H1 (cell line): ENCODE measurements around the gene PTCH1. TPM values are rescaled to one million over a fixed set of nuclear protein-coding genes. Genes with fewer than 3 reads are reported as not detected.

ENCODE experiments used
- CTCF ChIA-PET: fragments of 300-600 bp; sonication (Branson Sonifier 250); formaldehyde crosslinking; loops from one replicate; lab custom pipeline; 2021; ENCODE audit not compliant: partially characterized antibody; lab: Charles Lee
- POLR2A ChIA-PET: fragments of 300-600 bp; sonication (Branson Sonifier 250); formaldehyde crosslinking; loops from one replicate; lab custom pipeline; 2021; ENCODE audit warnings: inconsistent platforms; ENCODE audit not compliant: partially characterized antibody; lab: Charles Lee
- DNase-seq, 2 experiments: peaks; one replicate each; pipeline versions ENCODE4 v3.0.0 to v3.0.0-alpha.2; 2010 to 2022; ENCODE audit warnings: low spot score in 2 of 2, low read depth in 1 of 2, mixed read lengths in 1 of 2
- FAIRE-seq: peaks from 2 replicates; lab custom pipeline; 2011; peaks lifted over from hg19 to GRCh38; lab: Jason Lieb, UNC
- H2AFZ ChIP-seq: 2 replicates; pipeline ENCODE4 v1.8.1; 2012; ENCODE audit warnings: low read length, inconsistent platforms
- H2AK5ac ChIP-seq: 2 replicates; pipeline ENCODE4 v1.6.1; 2013; ENCODE audit warnings: low read depth, low read length
- H2BK120ac ChIP-seq: replicated peaks from 2 replicates; pipeline ENCODE3; 2013; ENCODE audit warnings: low read depth, low read length, inconsistent platforms
- H2BK12ac ChIP-seq: 2 replicates; pipeline ENCODE4 v1.6.1; 2013; ENCODE audit warnings: low read depth, low read length
- H2BK15ac ChIP-seq: 2 replicates; pipeline ENCODE4 v1.6.1; 2013; ENCODE audit warnings: low read length
- H2BK20ac ChIP-seq: 2 replicates; pipeline ENCODE4 v1.6.1; 2013; ENCODE audit warnings: low read length
- H2BK5ac ChIP-seq: 2 replicates; pipeline ENCODE4 v1.6.1; 2013; ENCODE audit warnings: low read depth, low read length
- H3K14ac ChIP-seq: 2 replicates; pipeline ENCODE4 v1.6.1; 2013; ENCODE audit warnings: inconsistent platforms; ENCODE audit not compliant: insufficient read length
- H3K18ac ChIP-seq: 2 replicates; pipeline ENCODE4 v1.6.1; 2013; ENCODE audit warnings: low read length; ENCODE audit errors: extremely low read depth
- H3K23ac ChIP-seq: 2 replicates; pipeline ENCODE4 v1.6.1; 2013; ENCODE audit warnings: inconsistent platforms; ENCODE audit not compliant: insufficient read length
- H3K23me2 ChIP-seq: 2 replicates; pipeline ENCODE4 v1.6.1; 2013; ENCODE audit warnings: low read depth, low read length
- H3K27ac ChIP-seq: 2 replicates; pipeline ENCODE4 v1.6.1; 2011; ENCODE audit warnings: low read depth, low read length, inconsistent platforms
- H3K27me3 ChIP-seq, 4 experiments: replicated peaks in 1 of 4; 1 replicate in 1 of 4; 2 replicates in 3 of 4; pipeline versions ENCODE4 v1.6.1 to v1.8.1; 2011 to 2013; ENCODE audit warnings: low read length in 3 of 4, mild to moderate bottlenecking in 3 of 4, inconsistent platforms in 2 of 4, mixed read lengths in 2 of 4, moderate library complexity in 1 of 4; ENCODE audit not compliant: control insufficient read depth in 3 of 4, insufficient read depth in 3 of 4; ENCODE audit errors: extremely low read depth in 1 of 4
- H3K36me3 ChIP-seq, 4 experiments: 2 replicates each; pipeline versions ENCODE4 v1.6.1 to v1.8.1; 2011 to 2013; ENCODE audit warnings: mild to moderate bottlenecking in 4 of 4, low read length in 3 of 4, moderate library complexity in 2 of 4, control low read depth in 1 of 4, inconsistent platforms in 1 of 4; ENCODE audit not compliant: insufficient read depth in 4 of 4, control insufficient read depth in 2 of 4
- H3K4ac ChIP-seq: replicated peaks from 2 replicates; pipeline ENCODE3; 2013; ENCODE audit warnings: low read length, low read depth, mixed read lengths, inconsistent platforms; ENCODE audit not compliant: insufficient read length
- H3K4me1 ChIP-seq, 4 experiments: replicated peaks in 1 of 4; 1 replicate in 1 of 4; 2 replicates in 3 of 4; pipeline versions ENCODE4 v1.6.1 to v1.8.1; 2011 to 2013; ENCODE audit warnings: low read length in 3 of 4, inconsistent platforms in 2 of 4, mixed read lengths in 1 of 4; ENCODE audit not compliant: insufficient read depth in 4 of 4, control insufficient read depth in 3 of 4
- H3K4me2 ChIP-seq, 2 experiments: 2 replicates each; pipeline versions ENCODE4 v1.6.1 to v1.8.1; 2011 to 2013; ENCODE audit warnings: low read depth in 2 of 2, low read length in 2 of 2, control low read depth in 1 of 2, inconsistent platforms in 1 of 2, mild to moderate bottlenecking in 1 of 2; ENCODE audit not compliant: insufficient read depth in 1 of 2
- H3K4me3 ChIP-seq, 4 experiments: fragments of 200-600, 300-600 bp in 1 of 4; sonication (generic), shearing (Covaris generic), sonication (Bioruptor Twin) in 1 of 4; 2 replicates each; pipeline versions ENCODE4 v1.5.1 to v1.8.1; 2011 to 2016; ENCODE audit warnings: low read length in 4 of 4, low read depth in 3 of 4, control low read depth in 2 of 4, inconsistent platforms in 2 of 4, mild to moderate bottlenecking in 2 of 4, mixed read lengths in 1 of 4, moderate library complexity in 1 of 4; ENCODE audit not compliant: insufficient read depth in 2 of 4; ENCODE audit errors: extremely low read depth in 1 of 4
- H3K56ac ChIP-seq: replicated peaks from 2 replicates; pipeline ENCODE3; 2013; ENCODE audit warnings: low read depth, mild to moderate bottlenecking, mixed read lengths, low read length, inconsistent platforms; ENCODE audit not compliant: insufficient read length
- H3K79me1 ChIP-seq: 2 replicates; pipeline ENCODE4 v1.6.1; 2013; ENCODE audit warnings: low read depth, low read length, control low read depth
- H3K79me2 ChIP-seq, 2 experiments: 2 replicates each; pipeline versions ENCODE4 v1.6.1 to v1.8.1; 2012 to 2013; ENCODE audit warnings: low read length in 2 of 2, mild to moderate bottlenecking in 2 of 2, inconsistent platforms in 1 of 2; ENCODE audit not compliant: insufficient read depth in 2 of 2, control insufficient read depth in 1 of 2
- H3K9ac ChIP-seq, 4 experiments: replicated peaks in 1 of 4; 1 replicate in 1 of 4; 2 replicates in 3 of 4; pipeline versions ENCODE4 v1.6.1 to v1.8.1; 2011 to 2013; ENCODE audit warnings: low read depth in 3 of 4, low read length in 3 of 4, control low read depth in 2 of 4, mild to moderate bottlenecking in 2 of 4, moderate library complexity in 2 of 4, inconsistent platforms in 1 of 4; ENCODE audit errors: extremely low read depth in 1 of 4
- H3K9me3 ChIP-seq, 2 experiments: 2 replicates each; pipeline versions ENCODE4 v1.6.1 to v1.8.1; 2012 to 2013; ENCODE audit warnings: mild to moderate bottlenecking in 2 of 2, moderate library complexity in 2 of 2, control low read depth in 1 of 2, inconsistent platforms in 1 of 2, low read depth in 1 of 2, low read length in 1 of 2, mixed read lengths in 1 of 2; ENCODE audit not compliant: insufficient read depth in 2 of 2
- H4K20me1 ChIP-seq, 2 experiments: replicated peaks in 1 of 2; 2 replicates each; pipeline versions ENCODE3 to v1.8.1; 2011 to 2013; ENCODE audit warnings: inconsistent platforms in 2 of 2, low read length in 2 of 2, mild to moderate bottlenecking in 1 of 2; ENCODE audit not compliant: insufficient read depth in 2 of 2, control insufficient read depth in 1 of 2
- H4K5ac ChIP-seq: 2 replicates; pipeline ENCODE4 v1.6.1; 2013; ENCODE audit warnings: low read length, low read depth, mixed read lengths, inconsistent platforms; ENCODE audit not compliant: insufficient read length
- H4K8ac ChIP-seq: 2 replicates; pipeline ENCODE4 v1.8.0; 2013; ENCODE audit warnings: mild to moderate bottlenecking, moderate library complexity, low read length, inconsistent platforms; ENCODE audit not compliant: insufficient read depth; ENCODE audit errors: extremely low read depth
- H4K91ac ChIP-seq: replicated peaks from 2 replicates; pipeline ENCODE3; 2013; ENCODE audit warnings: low read length, mixed read lengths, inconsistent platforms; ENCODE audit not compliant: insufficient read length
- BCL11A ChIP-seq, 2 experiments: IDR thresholded peaks; one replicate each; pipeline ENCODE4 v1.6.1; 2011; ENCODE audit warnings: low read depth in 2 of 2, low read length in 2 of 2, mild to moderate bottlenecking in 2 of 2
- CBX5 ChIP-seq: fragments of 300-800, 300-1000 bp; sonication (generic); IDR thresholded peaks from 2 replicates; pipeline ENCODE4 v1.7.1; 2016; ENCODE audit warnings: antibody characterized with exemption, low read length, low read depth
- CBX8 ChIP-seq: fragments of 300-800, 300-1000 bp; sonication (generic); IDR thresholded peaks from 2 replicates; pipeline ENCODE4 v1.7.1; 2016; ENCODE audit warnings: low read depth, low read length, borderline replicate concordance
- CREB1 ChIP-seq: IDR thresholded peaks from 2 replicates; pipeline ENCODE4 v1.6.1; 2012; ENCODE audit warnings: inconsistent platforms
- CTBP2 ChIP-seq: IDR thresholded peaks from 2 replicates; pipeline ENCODE4 v1.7.0; 2011; ENCODE audit warnings: borderline replicate concordance, mild to moderate bottlenecking, moderate library complexity, mixed read lengths, low read length; ENCODE audit not compliant: insufficient read depth, insufficient read length
- EGR1 ChIP-seq: IDR thresholded peaks from 2 replicates; pipeline ENCODE4 v1.6.1; 2011; ENCODE audit warnings: low read depth, low read length, borderline replicate concordance
- EP300 ChIP-seq, 2 experiments: IDR thresholded peaks; 1 replicate in 1 of 2; 2 replicates in 1 of 2; pipeline ENCODE4 v1.6.1; 2011 to 2012; ENCODE audit warnings: low read depth in 2 of 2, low read length in 2 of 2, mild to moderate bottlenecking in 2 of 2, borderline replicate concordance in 1 of 2, inconsistent platforms in 1 of 2, moderate library complexity in 1 of 2
- HDAC2 ChIP-seq, 2 experiments: fragments of 300-600 bp in 1 of 2; sonication (generic) in 1 of 2; IDR thresholded peaks; 2 replicates each; pipeline ENCODE4 v1.6.1; 2011 to 2012; ENCODE audit warnings: low read depth in 2 of 2, low read length in 2 of 2, mild to moderate bottlenecking in 2 of 2, moderate library complexity in 2 of 2, borderline replicate concordance in 1 of 2, inconsistent platforms in 1 of 2
- JUND ChIP-seq: IDR thresholded peaks from 2 replicates; pipeline ENCODE4 v1.6.1; 2011; ENCODE audit warnings: mild to moderate bottlenecking, improper control_type of control experiment, low read length
- KDM5A ChIP-seq: fragments of 200-600 bp; IDR thresholded peaks from 2 replicates; pipeline ENCODE4 v1.7.1; 2012; ENCODE audit warnings: mild to moderate bottlenecking, low read length, inconsistent platforms, mixed read lengths
- PHF8 ChIP-seq: fragments of 200-600 bp; sonication (generic); conservative IDR thresholded peaks from 2 replicates; pipeline ENCODE4 v1.7.1; 2012; ENCODE audit warnings: low read depth, mild to moderate bottlenecking, inconsistent platforms, low read length, moderate library complexity
- POLR2A ChIP-seq, 2 experiments: IDR thresholded peaks; 1 replicate in 1 of 2; 2 replicates in 1 of 2; pipeline ENCODE4 v1.6.1; 2011; ENCODE audit warnings: low read depth in 2 of 2, low read length in 2 of 2, mild to moderate bottlenecking in 2 of 2; ENCODE audit errors: control extremely low read depth in 1 of 2
- POLR2AphosphoS5 ChIP-seq: IDR thresholded peaks from 2 replicates; pipeline ENCODE4 v1.6.1; 2011; ENCODE audit warnings: low read depth, low read length
- SIX5 ChIP-seq: IDR thresholded peaks from 2 replicates; pipeline ENCODE4 v1.6.1; 2011; ENCODE audit warnings: mild to moderate bottlenecking, low read depth, low read length
- SP2 ChIP-seq: IDR thresholded peaks from 2 replicates; pipeline ENCODE4 v1.6.1; 2012; ENCODE audit warnings: mild to moderate bottlenecking, low read length, inconsistent platforms
- TAF1 ChIP-seq: IDR thresholded peaks from 2 replicates; pipeline ENCODE4 v1.6.1; 2011; ENCODE audit warnings: mild to moderate bottlenecking, low read depth, low read length
- TAF7 ChIP-seq: optimal IDR thresholded peaks from 2 replicates; pipeline ENCODE3; 2011; ENCODE audit warnings: low read depth, mild to moderate bottlenecking, inconsistent platforms, low read length, moderate library complexity, borderline replicate concordance
- polyA plus RNA-seq, 7 experiments: library from polyadenylated mRNA; depleted of rRNA in 3 of 7; stranded (reverse) in 5 of 7; unstranded in 2 of 7; fragments of >200 nt in 5 of 7; fragments of 200-250 nt in 2 of 7; gene quantifications; 1 replicate in 5 of 7; 2 replicates in 1 of 7; 4 replicates in 1 of 7; pipeline versions ENCODE4 v1.2.1 to v1.2.3, GENCODE V29; 2011 to 2013; ENCODE audit warnings: missing spikeins in 2 of 7, mixed read lengths in 2 of 7
- total RNA-seq: library from RNA; stranded (reverse); fragmentation: NEBNext Ultra II Directional; extraction: Animal tissue kit (Norgen Biotek cat#: 25700); gene quantifications from 2 replicates; pipeline ENCODE4 v1.2.1, GENCODE V29; 2021

Gene PTCH1
- total and polyA plus RNA-seq, 2 of the 8 experiments (the other 6 are each of a cell fraction or from before 2014, with no cell fraction given): 6.4 to 34.1 TPM

DNA sequence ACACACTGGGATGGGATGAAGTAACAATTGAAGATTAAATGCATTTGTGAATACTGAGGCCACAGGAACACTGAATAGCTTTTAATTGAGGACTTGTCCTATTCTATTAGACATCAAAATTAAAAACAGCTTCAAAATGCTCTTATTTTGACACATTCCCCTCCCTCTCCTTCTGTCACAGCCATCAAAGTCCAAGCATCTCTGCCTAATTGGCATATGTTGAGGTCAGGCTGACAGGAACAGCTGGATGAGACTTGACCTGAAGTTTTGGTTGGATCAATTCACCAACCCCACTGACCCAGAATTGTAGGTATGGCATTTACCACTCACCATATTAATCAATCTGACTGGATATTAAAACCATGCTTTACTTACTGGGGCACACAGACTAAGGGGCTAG is 96.3 kb downstream of the PTCH1 start:
- Histone ChIP-seq H3K4me2 (no peak overlapping the region), H3K27me3 (no peaks in the 10 kb centered on the region), H3K79me1 (no peaks in the 10 kb centered on the region), H3K4ac (no peak overlapping the region), H2BK15ac (no peak overlapping the region), H2BK120ac (no peak overlapping the region), H3K9ac (no peak overlapping the region), H3K18ac (no peak overlapping the region), H3K36me3 (peaks cover 0 to 11% (median 4%) of the 10 kb centered on the region in 4 experiments; a peak in 5 of 8 replicates), H2BK12ac (no peak overlapping the region), H3K14ac (no peak overlapping the region), H2AK5ac (no peak overlapping the region), H4K8ac (no peak overlapping the region), H3K9me3 (peaks cover 8 to 11% of the 10 kb centered on the region in 2 experiments), H2AFZ (no peak overlapping the region), H3K4me1 (no peaks in the 10 kb centered on the region), H3K27ac (no peak overlapping the region), H4K5ac (no peak overlapping the region), H3K56ac (no peak overlapping the region), H2BK5ac (no peak overlapping the region), H3K79me2 (no peaks in the 10 kb centered on the region), H3K23ac (no peak overlapping the region), H4K91ac (no peak overlapping the region), H2BK20ac (no peak overlapping the region), H4K20me1 (no peaks in the 10 kb centered on the region), H3K4me3 (no peak overlapping the region), H3K23me2 (no peaks in the 10 kb centered on the region)
- ChIA-PET POLR2A (no interaction called here), CTCF (interaction anchor here (0.6 to 0.8 kb wide), 2 partner anchors 14 to 22 kb away, joined by 3 to 4 read pairs; no protein-coding TSS in a partner anchor)
- DNase-seq (no peak), FAIRE-seq (no peak)
- no peak for TF ChIP-seq TAF7
- TF ChIP-seq KDM5A: no peak
- TF ChIP-seq TAF1: no peak
- no peak for TF ChIP-seq HDAC2 (IDR thresholded peaks at IDR 0.05; ENCODE audit: borderline replicate concordance in 1 of 2, low read depth in 2 of 2, low read length in 2 of 2)
- TF ChIP-seq POLR2A (IDR thresholded peaks at IDR 0.05; ENCODE audit: control extremely low read depth in 1 of 2, low read depth in 2 of 2, low read length in 2 of 2): no peak
- no peak for TF ChIP-seq CBX5
- TF ChIP-seq SIX5: no peak
- no peak for TF ChIP-seq PHF8
- no peak for TF ChIP-seq CTBP2
- no peak for TF ChIP-seq CREB1
- no peak for TF ChIP-seq POLR2AphosphoS5
- no peak for TF ChIP-seq SP2
- TF ChIP-seq CBX8: no peak
- TF ChIP-seq EP300 (IDR thresholded peaks at IDR 0.05; ENCODE audit: borderline replicate concordance in 1 of 2, low read depth in 2 of 2, low read length in 2 of 2): no peak
- no peak for TF ChIP-seq EGR1
- TF ChIP-seq BCL11A (IDR thresholded peaks at IDR 0.05; ENCODE audit: low read depth in 2 of 2, low read length in 2 of 2): no peak
- no peak for TF ChIP-seq JUND
